Measurements from ENCODE around the gene ANO3. TPM values are rescaled to one million over a fixed set of nuclear protein-coding genes. Genes with fewer than 3 reads are reported as not detected.

ANO3 gene
- total and polyA plus RNA-seq, 2 of the 4 experiments (the other 2 are of a cell fraction): 0.02 to 0.18 TPM

- BruUV-seq (replicated peaks): no TSS peak
- H2AFZ ChIP-seq (replicated peaks; ENCODE audit: low read length, poor library complexity): no peak overlapping the region
- POLR2A ChIA-PET (ENCODE audit: unreplicated experiment): no interaction called here
Measured at GRCh38 chr11:26480041-26480440, 148.1 kb downstream of the ANO3 start.

More at GRCh38 chr11:26480041-26480440, 148.1 kb downstream of the ANO3 start:
- H3K4me2 ChIP-seq (ENCODE audit: low read depth, low read length): no peak overlapping the region
- no peaks in the 10 kb centered on the region for H3K9me3 ChIP-seq (ENCODE audit: control insufficient read depth, insufficient read depth, low read length)
- H3K14ac ChIP-seq (replicated peaks; ENCODE audit: low read depth, low read length): no peak overlapping the region
- H3K27me3 ChIP-seq (ENCODE audit: control insufficient read depth, insufficient read depth, low read length): no peaks in the 10 kb centered on the region
- intact Hi-C loops (cut with micrococcal nuclease) (no loop called here), dilution Hi-C loops (cut with HindIII; ENCODE audit: low sequenced_read_pairs, unreplicated experiment) (no loop called here), in situ Hi-C loops (cut with MboI; ENCODE audit: low sequenced_read_pairs) (no loop called here)
- no peak overlapping the region for H3K4me3 ChIP-seq (ENCODE audit: insufficient read depth, low read depth, low read length)
- no peaks in the 10 kb centered on the region for H3K79me1 ChIP-seq (ENCODE audit: low read depth in 1 of 2, low read length in 2 of 2)
- H3K4me1 ChIP-seq (ENCODE audit: control insufficient read depth, insufficient read depth, low read length): no peaks in the 10 kb centered on the region
- no peak for TF ChIP-seq RAD21 (IDR thresholded peaks at IDR 0.05; ENCODE audit: low read length)
- TF ChIP-seq CEBPB (IDR thresholded peaks at IDR 0.05; ENCODE audit: low read depth, low read length): no peak
- TF ChIP-seq, protein P1, sequence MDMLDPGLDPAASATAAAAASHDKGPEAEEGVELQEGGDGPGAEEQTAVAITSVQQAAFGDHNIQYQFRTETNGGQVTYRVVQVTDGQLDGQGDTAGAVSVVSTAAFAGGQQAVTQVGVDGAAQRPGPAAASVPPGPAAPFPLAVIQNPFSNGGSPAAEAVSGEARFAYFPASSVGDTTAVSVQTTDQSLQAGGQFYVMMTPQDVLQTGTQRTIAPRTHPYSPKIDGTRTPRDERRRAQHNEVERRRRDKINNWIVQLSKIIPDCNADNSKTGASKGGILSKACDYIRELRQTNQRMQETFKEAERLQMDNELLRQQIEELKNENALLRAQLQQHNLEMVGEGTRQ (IDR thresholded peaks at IDR 0.05; ENCODE audit: low read depth, low read length): no peak
- TF ChIP-seq MAZ (IDR thresholded peaks at IDR 0.05; ENCODE audit: borderline replicate concordance, low read depth, low read length): no peak
- TF ChIP-seq FOS (IDR thresholded peaks at IDR 0.05; ENCODE audit: low read depth, low read length): no peak
- TF ChIP-seq SMC3 (IDR thresholded peaks at IDR 0.05; ENCODE audit: low read depth, low read length): no peak
- no peak for TF ChIP-seq RCOR1 (IDR thresholded peaks at IDR 0.05; ENCODE audit: insufficient replicate concordance, low read length)
- no peak for TF ChIP-seq BHLHE40 (IDR thresholded peaks at IDR 0.05; ENCODE audit: low read depth, low read length)
- no peak for TF ChIP-seq ELK1 (IDR thresholded peaks at IDR 0.05; ENCODE audit: borderline replicate concordance, low read depth, low read length)
- no peak for TF ChIP-seq POLR2A (IDR thresholded peaks at IDR 0.05; ENCODE audit: low read depth, low read length)
- TF ChIP-seq CHD1 (IDR thresholded peaks at IDR 0.05; ENCODE audit: low read depth, low read length): no peak
- TF ChIP-seq MAFK (IDR thresholded peaks at IDR 0.05; ENCODE audit: low read depth, low read length): no peak
- no peak for TF ChIP-seq MXI1 (IDR thresholded peaks at IDR 0.05; ENCODE audit: borderline replicate concordance, low read depth, low read length)
- TF ChIP-seq, protein P2, sequence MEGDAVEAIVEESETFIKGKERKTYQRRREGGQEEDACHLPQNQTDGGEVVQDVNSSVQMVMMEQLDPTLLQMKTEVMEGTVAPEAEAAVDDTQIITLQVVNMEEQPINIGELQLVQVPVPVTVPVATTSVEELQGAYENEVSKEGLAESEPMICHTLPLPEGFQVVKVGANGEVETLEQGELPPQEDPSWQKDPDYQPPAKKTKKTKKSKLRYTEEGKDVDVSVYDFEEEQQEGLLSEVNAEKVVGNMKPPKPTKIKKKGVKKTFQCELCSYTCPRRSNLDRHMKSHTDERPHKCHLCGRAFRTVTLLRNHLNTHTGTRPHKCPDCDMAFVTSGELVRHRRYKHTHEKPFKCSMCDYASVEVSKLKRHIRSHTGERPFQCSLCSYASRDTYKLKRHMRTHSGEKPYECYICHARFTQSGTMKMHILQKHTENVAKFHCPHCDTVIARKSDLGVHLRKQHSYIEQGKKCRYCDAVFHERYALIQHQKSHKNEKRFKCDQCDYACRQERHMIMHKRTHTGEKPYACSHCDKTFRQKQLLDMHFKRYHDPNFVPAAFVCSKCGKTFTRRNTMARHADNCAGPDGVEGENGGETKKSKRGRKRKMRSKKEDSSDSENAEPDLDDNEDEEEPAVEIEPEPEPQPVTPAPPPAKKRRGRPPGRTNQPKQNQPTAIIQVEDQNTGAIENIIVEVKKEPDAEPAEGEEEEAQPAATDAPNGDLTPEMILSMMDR (conservative IDR thresholded peaks at IDR 0.05; ENCODE audit: low read depth, low read length): no peak
- no peak for TF ChIP-seq RFX5 (IDR thresholded peaks at IDR 0.05; ENCODE audit: low read depth, low read length)
- TF ChIP-seq NFE2L2 (IDR thresholded peaks at IDR 0.05; ENCODE audit: low read depth, low read length): no peak
- no CpG with 5 or more reads among the region's 3 CpGs for WGBS, 2 experiments (ENCODE audit: extremely low coverage in 2 of 2, insufficient read length in 1 of 2)
- no peak overlapping the region for H2BK120ac ChIP-seq (ENCODE audit: low read depth, low read length)
- no peak overlapping the region for H4K8ac ChIP-seq (ENCODE audit: low read depth in 2 of 2, low read length in 2 of 2)
- no peaks in the 10 kb centered on the region for H3K9me1 ChIP-seq (ENCODE audit: insufficient read depth, low read length)
- no peak overlapping the region for H2AK5ac ChIP-seq (ENCODE audit: low read depth, low read length)
- no peaks in the 10 kb centered on the region for H4K20me1 ChIP-seq (ENCODE audit: insufficient read depth, low read length)
- no peak overlapping the region for H2AK9ac ChIP-seq (replicated peaks; ENCODE audit: low read depth, low read length, poor library complexity)
- no peak overlapping the region for H4K5ac ChIP-seq (ENCODE audit: low read depth, low read length)
- H2BK20ac ChIP-seq (ENCODE audit: low read depth, low read length): no peak overlapping the region
- H4K91ac ChIP-seq (ENCODE audit: insufficient read depth, low read depth, low read length): no peak overlapping the region
- ATAC-seq (ENCODE audit: low read depth): no peak
- no peak overlapping the region for H3K18ac ChIP-seq (ENCODE audit: low read depth, low read length)
- CTCF ChIA-PET: no interaction called here
- H2BK15ac ChIP-seq (ENCODE audit: low read depth, low read length): no peak overlapping the region
- no peak overlapping the region for H3K4ac ChIP-seq (ENCODE audit: low read depth, low read length)
- DNase-seq: no peak
- no peak overlapping the region for H3K9ac ChIP-seq (ENCODE audit: low read depth, low read length)
- no peak overlapping the region for H3K23ac ChIP-seq (ENCODE audit: low read depth, low read length)
- no peak overlapping the region for H3K27ac ChIP-seq (ENCODE audit: insufficient read depth, low read length)
- no peak overlapping the region for H3K56ac ChIP-seq (ENCODE audit: extremely low read depth, insufficient read depth, low read length)
- H3K36me3 ChIP-seq (ENCODE audit: control insufficient read depth, insufficient read depth, low read length): no peaks in the 10 kb centered on the region
- no peak overlapping the region for H2BK5ac ChIP-seq (ENCODE audit: low read depth, low read length, poor library complexity, severe bottlenecking)
